Measurements from ENCODE around the gene ROMO1. TPM values are rescaled to one million over a fixed set of nuclear protein-coding genes. Genes with fewer than 3 reads are reported as not detected.

Gene ROMO1
- total RNA-seq, 1 experiment from 2014 or later = 207 TPM

- Mint-ChIP-seq H3K4me1 (no peaks in the 10 kb centered on the region), H3K27ac (no peak overlapping the region), H3K27me3 (ENCODE audit: low read depth) (no peaks in the 10 kb centered on the region), H3K4me3 (no peak overlapping the region), H3K36me3 (ENCODE audit: insufficient read depth in 1 of 3, low read depth in 3 of 3) (peaks cover 58 to 97% (median 96%) of the 10 kb centered on the region in 3 experiments), H3K9me3 (no peaks in the 10 kb centered on the region)
- Histone ChIP-seq H3K56ac (ENCODE audit: insufficient read length, low read depth, low read length) (no peak overlapping the region), H3K4me1 (ENCODE audit: insufficient read depth, low read length) (no peaks in the 10 kb centered on the region), H3K23me2 (ENCODE audit: insufficient read length, low read depth, low read length, poor library complexity, severe bottlenecking) (no peaks in the 10 kb centered on the region), H4K91ac (ENCODE audit: insufficient read length, low read depth, low read length) (no peak overlapping the region), H3K4ac (ENCODE audit: low read depth, low read length) (no peak overlapping the region), H2BK12ac (ENCODE audit: insufficient read length, low read depth, low read length) (no peak overlapping the region), H3K18ac (ENCODE audit: insufficient read length, low read depth, low read length) (no peak overlapping the region), H4K8ac (replicated peaks; ENCODE audit: insufficient read length, low read depth, low read length) (no peak overlapping the region), H4K5ac (ENCODE audit: insufficient read length, low read depth, low read length) (no peak overlapping the region), H3K9me3 (ENCODE audit: control insufficient read depth, low read depth, low read length) (no peaks in the 10 kb centered on the region), H2BK5ac (ENCODE audit: insufficient read length, low read length) (no peak overlapping the region), H3K79me1 (ENCODE audit: insufficient read depth, low read depth, low read length, poor library complexity, severe bottlenecking) (peaks cover 2% of the 10 kb centered on the region), H3K79me2 (ENCODE audit: insufficient read depth, low read length) (peaks cover 2% of the 10 kb centered on the region; the same call in 1 of the 2 replicates), H2BK20ac (ENCODE audit: low read depth, low read length, poor library complexity, severe bottlenecking) (no peak overlapping the region), H3K4me2 (ENCODE audit: insufficient read depth, insufficient read length, low read length) (no peak overlapping the region), H3K27ac (ENCODE audit: insufficient read length, low read depth, low read length) (no peak overlapping the region), H2BK120ac (ENCODE audit: low read depth, low read length, poor library complexity, severe bottlenecking) (no peak overlapping the region), H3K27me3 (ENCODE audit: insufficient read depth, low read length) (no peaks in the 10 kb centered on the region), H3K9ac (ENCODE audit: extremely low read depth, insufficient read length, low read length) (no peak overlapping the region), H3K23ac (ENCODE audit: insufficient read length, low read depth, low read length) (no peak overlapping the region), H2AFZ (ENCODE audit: low read length) (no peak overlapping the region), H2BK15ac (ENCODE audit: low read depth, low read length) (no peak overlapping the region), H3T11ph (ENCODE audit: low read length) (no peak overlapping the region), H4K20me1 (ENCODE audit: control insufficient read depth, insufficient read depth, insufficient read length) (no peaks in the 10 kb centered on the region), H3K14ac (ENCODE audit: insufficient read depth, low read length) (no peak overlapping the region), H2AK5ac (ENCODE audit: insufficient read length, low read length) (no peak overlapping the region)
- 100% methylated on average over 1 of the region's 3 CpGs for WGBS (ENCODE audit: extremely low coverage, insufficient read length, low lambda C conversion rate)
- DNase-seq = no peak
- TF ChIP-seq, protein P1, sequence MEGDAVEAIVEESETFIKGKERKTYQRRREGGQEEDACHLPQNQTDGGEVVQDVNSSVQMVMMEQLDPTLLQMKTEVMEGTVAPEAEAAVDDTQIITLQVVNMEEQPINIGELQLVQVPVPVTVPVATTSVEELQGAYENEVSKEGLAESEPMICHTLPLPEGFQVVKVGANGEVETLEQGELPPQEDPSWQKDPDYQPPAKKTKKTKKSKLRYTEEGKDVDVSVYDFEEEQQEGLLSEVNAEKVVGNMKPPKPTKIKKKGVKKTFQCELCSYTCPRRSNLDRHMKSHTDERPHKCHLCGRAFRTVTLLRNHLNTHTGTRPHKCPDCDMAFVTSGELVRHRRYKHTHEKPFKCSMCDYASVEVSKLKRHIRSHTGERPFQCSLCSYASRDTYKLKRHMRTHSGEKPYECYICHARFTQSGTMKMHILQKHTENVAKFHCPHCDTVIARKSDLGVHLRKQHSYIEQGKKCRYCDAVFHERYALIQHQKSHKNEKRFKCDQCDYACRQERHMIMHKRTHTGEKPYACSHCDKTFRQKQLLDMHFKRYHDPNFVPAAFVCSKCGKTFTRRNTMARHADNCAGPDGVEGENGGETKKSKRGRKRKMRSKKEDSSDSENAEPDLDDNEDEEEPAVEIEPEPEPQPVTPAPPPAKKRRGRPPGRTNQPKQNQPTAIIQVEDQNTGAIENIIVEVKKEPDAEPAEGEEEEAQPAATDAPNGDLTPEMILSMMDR (conservative IDR thresholded peaks at IDR 0.05) = no peak
These were observed 22.0 kb downstream of the ROMO1 start for GRCh38 chr20:35721219-35721618.

Data from H9 (cell line).